ENCODE results near the gene MAP3K7.
A peak's percentile ranks its signal among the peaks of the same experiment; 100 is the strongest.

Gene MAP3K7

DNA sequence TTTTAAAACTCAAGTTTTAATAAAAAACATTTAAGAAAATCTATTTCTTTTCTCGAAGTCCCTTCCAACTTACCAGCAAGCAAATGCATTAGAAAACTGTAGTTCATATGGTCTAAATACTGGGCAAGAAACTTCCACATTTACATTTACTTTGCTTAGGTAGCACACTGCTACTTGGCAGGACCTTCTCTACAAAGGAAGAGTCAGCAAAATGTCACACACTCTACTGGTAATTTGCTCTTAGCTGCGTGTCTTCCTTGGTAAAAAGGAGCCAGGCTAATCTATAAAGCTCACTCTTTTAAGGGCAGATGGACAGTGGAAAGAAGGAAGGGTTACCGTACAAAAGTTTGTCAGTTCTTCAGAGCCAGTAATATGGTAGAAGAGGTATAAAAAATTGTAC is 45.7 kb downstream of the MAP3K7 start:
- TF ChIP-seq, protein P1, sequence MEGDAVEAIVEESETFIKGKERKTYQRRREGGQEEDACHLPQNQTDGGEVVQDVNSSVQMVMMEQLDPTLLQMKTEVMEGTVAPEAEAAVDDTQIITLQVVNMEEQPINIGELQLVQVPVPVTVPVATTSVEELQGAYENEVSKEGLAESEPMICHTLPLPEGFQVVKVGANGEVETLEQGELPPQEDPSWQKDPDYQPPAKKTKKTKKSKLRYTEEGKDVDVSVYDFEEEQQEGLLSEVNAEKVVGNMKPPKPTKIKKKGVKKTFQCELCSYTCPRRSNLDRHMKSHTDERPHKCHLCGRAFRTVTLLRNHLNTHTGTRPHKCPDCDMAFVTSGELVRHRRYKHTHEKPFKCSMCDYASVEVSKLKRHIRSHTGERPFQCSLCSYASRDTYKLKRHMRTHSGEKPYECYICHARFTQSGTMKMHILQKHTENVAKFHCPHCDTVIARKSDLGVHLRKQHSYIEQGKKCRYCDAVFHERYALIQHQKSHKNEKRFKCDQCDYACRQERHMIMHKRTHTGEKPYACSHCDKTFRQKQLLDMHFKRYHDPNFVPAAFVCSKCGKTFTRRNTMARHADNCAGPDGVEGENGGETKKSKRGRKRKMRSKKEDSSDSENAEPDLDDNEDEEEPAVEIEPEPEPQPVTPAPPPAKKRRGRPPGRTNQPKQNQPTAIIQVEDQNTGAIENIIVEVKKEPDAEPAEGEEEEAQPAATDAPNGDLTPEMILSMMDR (conservative IDR thresholded peaks at IDR 0.05; ENCODE audit: low read depth, low read length): no peak
- DNase-seq (ENCODE audit: low read depth): no peak
- no peak overlapping the region for H3K4me3 ChIP-seq (ENCODE audit: low read depth, low read length)

DNA sequence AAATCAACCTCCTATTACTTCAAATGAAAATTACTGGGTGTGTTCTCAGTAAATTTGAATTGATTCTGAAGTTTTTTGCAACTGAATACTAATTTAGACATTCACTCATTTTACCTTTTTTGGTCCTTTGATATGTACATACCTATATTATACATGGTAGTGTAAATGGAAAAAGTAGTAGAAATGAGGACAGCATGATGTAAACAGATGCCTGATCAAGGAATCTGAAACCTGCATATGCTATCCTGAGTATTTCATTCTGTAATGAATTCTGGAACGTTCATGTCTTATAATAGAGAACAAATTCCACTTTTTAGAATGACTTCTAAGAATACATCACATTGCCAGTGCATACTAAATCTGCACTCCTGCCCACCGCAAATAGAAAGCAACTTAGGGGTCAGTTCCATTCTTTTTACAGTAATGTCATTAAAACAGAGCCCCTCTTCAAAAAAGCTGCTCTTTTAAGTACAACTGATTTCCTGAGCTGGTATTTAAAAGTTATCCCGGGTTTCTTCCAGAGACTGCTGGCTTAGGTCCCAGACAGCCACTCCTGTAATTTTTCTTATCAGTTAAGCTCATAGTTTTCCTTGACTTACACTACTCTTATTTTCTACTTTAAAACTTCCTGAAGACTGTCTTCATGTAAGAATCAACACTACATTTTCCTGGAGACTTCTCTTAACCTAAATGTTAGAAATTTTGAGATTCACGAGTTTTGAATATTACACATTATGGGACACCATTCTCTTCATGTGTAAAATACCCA is 48.4 kb downstream of the MAP3K7 start:
- peak; percentile 59 for DNase-seq (ENCODE audit: low read depth)
- no peak overlapping the region for H3K4me3 ChIP-seq (ENCODE audit: low read depth, low read length)
- TF ChIP-seq, protein P1 (conservative IDR thresholded peaks at IDR 0.05; ENCODE audit: low read depth, low read length): no peak

DNA sequence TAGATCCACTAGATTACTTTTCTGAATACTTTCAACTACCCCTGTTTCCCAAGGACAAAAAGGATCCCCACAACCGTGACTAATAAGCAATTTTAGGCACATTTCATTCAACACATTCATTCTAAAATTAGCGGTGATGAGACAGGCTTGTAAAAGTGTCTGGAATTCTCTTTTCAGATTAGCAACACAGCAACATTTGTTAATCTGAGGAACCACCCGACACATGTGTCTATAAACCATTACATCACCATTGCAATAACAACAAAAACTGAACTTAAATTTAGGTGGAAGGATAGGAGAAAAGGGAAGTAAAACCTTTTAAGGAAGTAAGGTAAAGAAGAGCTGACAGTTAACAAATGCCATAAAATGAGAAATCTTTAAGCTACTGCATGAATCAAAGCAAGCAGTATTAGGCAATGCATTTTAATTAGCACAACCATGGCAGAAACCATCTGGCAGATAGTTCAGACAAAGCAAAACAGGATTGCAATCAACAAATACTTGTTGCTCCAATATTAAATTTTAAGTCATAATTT is 49.1 kb downstream of the MAP3K7 start:
- TF ChIP-seq, protein P1 (conservative IDR thresholded peaks at IDR 0.05; ENCODE audit: low read depth, low read length): no peak
- DNase-seq (ENCODE audit: low read depth): peak; percentile 47

DNA sequence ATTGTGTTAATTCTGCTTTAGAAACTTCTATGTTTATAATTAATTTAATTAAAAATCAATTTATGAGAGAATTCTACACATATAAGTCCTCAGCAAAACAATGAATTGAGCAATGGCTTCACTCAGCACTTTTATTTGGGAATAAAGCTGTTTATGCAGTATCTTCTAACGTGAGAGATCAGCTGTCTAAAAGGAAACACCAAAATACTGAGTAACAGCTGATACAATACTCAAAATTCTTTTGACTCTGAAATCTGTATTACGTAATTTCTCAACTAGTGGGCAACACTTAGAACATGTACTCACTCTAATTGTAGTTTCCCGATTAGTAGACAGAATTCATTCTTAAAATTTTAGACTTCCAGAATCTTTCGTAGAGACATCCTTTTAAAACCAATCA is 49.8 kb downstream of the MAP3K7 start:
- no peak overlapping the region for H3K4me3 ChIP-seq (ENCODE audit: low read depth, low read length)
- TF ChIP-seq, protein P1 (conservative IDR thresholded peaks at IDR 0.05; ENCODE audit: low read depth, low read length): no peak
- peak; percentile 75 for DNase-seq (ENCODE audit: low read depth)

More for the DNA sequence above, 49.1 kb downstream of the MAP3K7 start:
- no peak overlapping the region for H3K4me3 ChIP-seq (ENCODE audit: low read depth, low read length)

DNA sequence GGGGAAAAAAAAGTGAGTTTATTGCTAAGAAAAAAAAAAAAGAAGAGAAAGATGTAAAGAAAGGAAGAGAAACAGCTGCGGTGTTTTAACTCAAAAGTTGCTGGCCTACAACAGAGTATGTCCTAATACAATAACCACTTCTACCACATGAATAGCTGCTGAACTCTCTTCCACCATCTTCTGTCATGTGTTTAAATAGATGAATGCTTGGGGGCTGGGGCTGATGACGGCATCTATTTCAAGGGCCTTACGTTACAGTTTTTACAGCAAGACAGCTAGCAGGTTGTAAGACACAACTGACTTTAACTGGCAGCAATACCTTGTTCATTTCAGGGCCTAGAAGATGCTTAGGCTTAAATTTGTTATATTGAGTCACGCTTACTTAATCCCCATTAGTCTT is 50.4 kb downstream of the MAP3K7 start:
- TF ChIP-seq, protein P1 (conservative IDR thresholded peaks at IDR 0.05; ENCODE audit: low read depth, low read length): no peak
- no peak for DNase-seq (ENCODE audit: low read depth)
- no peak overlapping the region for H3K4me3 ChIP-seq (ENCODE audit: low read depth, low read length)

DNA sequence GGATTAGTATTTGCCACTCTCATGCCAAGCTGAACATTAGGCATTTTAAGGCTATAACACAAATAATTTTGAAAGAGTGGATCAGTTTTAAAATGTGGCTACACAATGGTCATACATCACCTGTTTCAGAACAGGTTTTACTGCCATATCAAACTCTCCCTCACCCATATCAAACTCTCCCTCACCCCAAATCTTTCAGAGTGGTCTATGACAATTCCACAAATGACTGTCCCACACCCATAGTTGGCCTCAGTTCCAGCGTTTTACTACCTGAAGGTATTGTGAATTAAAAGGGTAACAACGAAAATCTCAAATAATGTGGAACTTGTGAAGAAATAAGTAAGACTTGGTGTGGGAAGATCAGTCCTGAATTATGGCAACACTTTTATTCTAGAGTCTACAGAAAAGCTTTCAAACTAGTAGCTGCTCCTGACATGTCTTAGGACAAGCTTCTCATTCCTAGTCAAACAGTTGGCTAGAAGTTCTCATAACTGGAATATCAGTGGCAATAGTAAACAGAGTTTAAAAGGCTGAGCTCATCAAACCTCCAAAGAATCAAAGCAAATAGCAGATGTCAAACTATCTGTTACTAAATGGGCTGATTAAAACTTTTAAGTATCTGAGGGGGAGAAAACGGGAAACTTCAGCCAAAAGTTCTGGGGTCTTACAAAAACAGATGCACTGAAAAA is 52.4 kb downstream of the MAP3K7 start:
- DNase-seq (ENCODE audit: low read depth): no peak
- TF ChIP-seq, protein P1 (conservative IDR thresholded peaks at IDR 0.05; ENCODE audit: low read depth, low read length): no peak
- H3K4me3 ChIP-seq (ENCODE audit: low read depth, low read length): no peak overlapping the region
